A549 treated with CORT108297 at 1 μM for 4 hours (cell line): Measurements from ENCODE around the gene UBE2G2. TPM values are rescaled to one million over a fixed set of nuclear protein-coding genes. Genes with fewer than 3 reads are reported as not detected.

ENCODE experiments used
- total RNA-seq: library from RNA; stranded (reverse); fragments of 200-300 nt; extraction: Qiagen RNA extraction; gene quantifications from 5 replicates; pipeline ENCODE4 v1.2.3, GENCODE V29; 2022

UBE2G2 gene, protein sequence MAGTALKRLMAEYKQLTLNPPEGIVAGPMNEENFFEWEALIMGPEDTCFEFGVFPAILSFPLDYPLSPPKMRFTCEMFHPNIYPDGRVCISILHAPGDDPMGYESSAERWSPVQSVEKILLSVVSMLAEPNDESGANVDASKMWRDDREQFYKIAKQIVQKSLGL
- total RNA-seq, result 28.2 to 37.2 TPM (median 34.3 TPM) in 5 replicates

GRCh38 chr21:44801468-44802395, at the start of gene UBE2G2:
Gene UBE2G2 (minus strand): TSS chr21:44801820. CDS start chr21:44801748, 72 bp downstream.

DNA sequence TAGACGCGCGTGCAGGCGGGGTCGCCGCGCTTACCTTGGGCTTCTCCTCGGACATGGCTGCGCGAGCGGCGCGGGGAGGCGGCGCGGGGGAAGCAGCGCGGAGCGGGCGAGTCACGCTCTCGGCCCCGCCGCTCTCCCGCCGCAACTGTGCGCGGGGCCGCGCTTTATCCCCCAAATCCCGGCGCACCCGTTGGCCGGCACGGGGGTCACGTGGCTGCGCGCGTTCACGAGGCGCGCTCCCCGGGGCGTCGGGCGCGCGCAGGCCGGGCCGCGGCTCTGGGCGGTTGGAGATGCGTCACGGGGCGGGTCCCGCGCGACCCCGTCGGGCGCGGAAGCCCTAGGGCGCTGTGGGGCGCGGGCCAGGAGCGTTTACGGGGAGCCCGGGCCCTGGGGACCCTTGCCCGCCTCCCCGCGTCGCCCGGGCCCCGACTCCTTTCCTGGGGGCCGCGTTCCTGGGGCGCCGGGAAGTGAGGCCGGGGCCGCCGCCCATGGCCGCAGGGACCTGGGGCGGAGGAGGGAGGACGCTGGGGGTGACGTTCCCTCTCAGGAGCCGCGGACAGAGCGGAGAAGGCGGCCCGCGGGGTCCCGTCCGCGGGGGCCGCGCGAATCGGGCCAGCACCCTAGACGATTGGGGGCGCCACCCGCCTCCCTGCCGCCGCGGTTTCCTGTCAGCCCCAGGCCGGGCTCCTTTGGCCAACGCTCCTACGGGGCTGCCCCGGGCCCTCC, 16.5 kb upstream of the UBE2G2 start, which contains the start of gene SUMO3:
Gene SUMO3, minus strand, starts transcription at position 149 of the 726 bp plus-strand sequence. Its CDS starts 94 bp downstream, at position 55.

Other genes with a start within 250 kb of the UBE2G2 start
- gene KRTAP10-3, start 243.0 kb downstream of the UBE2G2 start, total RNA-seq, result not detected in 5 replicates
- not detected in 5 replicates for gene KRTAP10-4, start 228.1 kb downstream of the UBE2G2 start, total RNA-seq
- gene KRTAP10-5, start 221.2 kb downstream of the UBE2G2 start, total RNA-seq, result not detected in 5 replicates
- gene KRTAP10-6, start 209.3 kb downstream of the UBE2G2 start, total RNA-seq, result not detected in 5 replicates
- gene KRTAP10-7, start 201.2 kb downstream of the UBE2G2 start, total RNA-seq, result not detected in 5 replicates
- not detected in 5 replicates for gene KRTAP10-8, start 189.7 kb downstream of the UBE2G2 start, total RNA-seq
- gene KRTAP10-9, start 174.7 kb downstream of the UBE2G2 start, total RNA-seq, result not detected in 5 replicates
- not detected in 5 replicates for gene KRTAP10-10, start 164.5 kb downstream of the UBE2G2 start, total RNA-seq
- gene KRTAP10-11, start 155.4 kb downstream of the UBE2G2 start, total RNA-seq, result not detected in 5 replicates
- gene KRTAP12-4, start 147.2 kb downstream of the UBE2G2 start, total RNA-seq, result not detected in 5 replicates
- gene KRTAP12-3, start 143.9 kb downstream of the UBE2G2 start, total RNA-seq, result not detected in 5 replicates
- not detected in 5 replicates for gene KRTAP12-2, start 134.9 kb downstream of the UBE2G2 start, total RNA-seq
- gene KRTAP12-1, start 119.7 kb downstream of the UBE2G2 start, total RNA-seq, result not detected in 5 replicates
- not detected in 5 replicates for gene KRTAP10-12, start 104.6 kb downstream of the UBE2G2 start, total RNA-seq
- not detected in 5 replicates for gene TSPEAR, start 90.2 kb downstream of the UBE2G2 start, total RNA-seq
- gene SUMO3, start 16.2 kb upstream of the UBE2G2 start, total RNA-seq, result 58.3 to 69.9 TPM (median 66.1 TPM) in 5 replicates
- 94.0 to 104 TPM (median 98.7 TPM) in 5 replicates for gene PTTG1IP, start 71.9 kb upstream of the UBE2G2 start, total RNA-seq
- 0.55 to 0.77 TPM (median 0.66 TPM) in 5 replicates for gene ITGB2, start 119.1 kb upstream of the UBE2G2 start, total RNA-seq
- 36.5 to 58.3 TPM (median 56.7 TPM) in 5 replicates for gene SLX9, start 138.2 kb upstream of the UBE2G2 start, total RNA-seq